Mucosa of descending colon (tissue), 3 donors: ENCODE data around the gene AGAP1. TPM values are rescaled to one million over a fixed set of nuclear protein-coding genes. Genes with fewer than 3 reads are reported as not detected.

ENCODE experiments used
- ATAC-seq: fragments of 200-7000 bp; cut with Tn5 transposase; one replicate; pipeline ENCODE4 v1.9.1; 2020; ENCODE audit warnings: mild to moderate bottlenecking, moderate library complexity
- DNase-seq, 3 donors: peaks; one replicate each; pipeline ENCODE4 v3.0.0-alpha.2; 2020
- H3K36me3 ChIP-seq: fragments of 200-600 bp; one replicate; pipeline ENCODE4 v1.8.0; 2021; ENCODE audit warnings: low read depth, mild to moderate bottlenecking
- H3K4me1 ChIP-seq: fragments of 200-600 bp; one replicate; pipeline ENCODE4 v1.8.0; 2021; ENCODE audit warnings: low read depth, mild to moderate bottlenecking
- H3K4me3 ChIP-seq: fragments of 200-600 bp; one replicate; pipeline ENCODE4 v1.8.0; 2021; ENCODE audit warnings: mild to moderate bottlenecking
- H3K9me3 ChIP-seq: fragments of 200-600 bp; one replicate; pipeline ENCODE4 v1.8.0; 2021; ENCODE audit warnings: mild to moderate bottlenecking
- CTCF ChIP-seq: fragments of 200-600 bp; IDR thresholded peaks from one replicate; pipeline ENCODE4 v1.8.0; 2022; ENCODE audit warnings: antibody characterized with exemption, mild to moderate bottlenecking
- intact Hi-C, 2 donors: fragments of 100-400 bp; cut with DNase I in 1 of 2; cut with micrococcal nuclease in 1 of 2; formaldehyde crosslinking; loops; one replicate each; pipeline versions ENCODE4 v1.11.0 to v1.11.1; 2022; cut with DNase I, micrococcal nuclease
- total RNA-seq, 3 donors: library from RNA; stranded (reverse); fragmentation: NEBNext Ultra II Directional in 2 of 3; extraction: Animal tissue kit (Norgen Biotek cat#: 25700) in 2 of 3; gene quantifications; one replicate each; pipeline versions ENCODE4 v1.2.1 to v1.2.4, GENCODE V29; 2021 to 2023
- donor health status: DM: no; HTN: no; CAD: no; lungs with moderate emphysema.
- donor health status: DM: no; HTN: no; CAD: no.
- donor health status: DM: no; HTN: yes; CAD: no.

The AGAP1 gene
- total RNA-seq, 3 donors from 2014 or later = 68.1 to 112 (median 88.9) TPM

GRCh38 chr2:236168110-236169080 is 674.6 kb downstream of the AGAP1 start, which contains the start of gene GBX2:
Gene GBX2 (minus strand): TSS chr2:236168386. CDS start chr2:236167971, 415 bp downstream.
- Histone ChIP-seq H3K4me3 (no peak within 1 kb of the TSS), H3K36me3 (no peaks in the 10 kb centered on the region), H3K4me1 (peaks cover 46% of the 10 kb centered on the region), H3K9me3 (no peaks in the 10 kb centered on the region)
- intact Hi-C loops = no loop called here
- ATAC-seq = peak; percentile 81
- peak in 2 of 3 donors; percentile 58 to 79 for DNase-seq
- no peak for TF ChIP-seq CTCF

- ATAC-seq = no peak
- Histone ChIP-seq H3K4me3 (no peak overlapping the region), H3K9me3 (no peaks in the 10 kb centered on the region), H3K4me1 (peaks cover 39% of the 10 kb centered on the region), H3K36me3 (no peaks in the 10 kb centered on the region)
- TF ChIP-seq CTCF = no peak
- intact Hi-C loops = no loop called here
- DNase-seq = no peak
Measured at GRCh38 chr2:236169151-236169721, 675.4 kb downstream of the AGAP1 start.

- H3K4me1 ChIP-seq = peaks cover 33% of the 10 kb centered on the region
- H3K9me3 ChIP-seq = no peaks in the 10 kb centered on the region
- TF ChIP-seq CTCF = no peak
- DNase-seq (no peak), ATAC-seq (no peak)
- no peaks in the 10 kb centered on the region for H3K36me3 ChIP-seq
- intact Hi-C loops = no loop called here
- no peak overlapping the region for H3K4me3 ChIP-seq
Measured at GRCh38 chr2:236169741-236170589, 676.1 kb downstream of the AGAP1 start.

- no peak for DNase-seq
- peaks cover 33% of the 10 kb centered on the region for H3K4me1 ChIP-seq
- H3K9me3 ChIP-seq = no peaks in the 10 kb centered on the region
- no peak for ATAC-seq
- H3K36me3 ChIP-seq = no peaks in the 10 kb centered on the region
- intact Hi-C loops = no loop called here
- no peak for TF ChIP-seq CTCF
- H3K4me3 ChIP-seq = no peak overlapping the region
Measured at GRCh38 chr2:236170590-236171165, 676.8 kb downstream of the AGAP1 start.

- Histone ChIP-seq H3K9me3 (no peaks in the 10 kb centered on the region), H3K36me3 (no peaks in the 10 kb centered on the region), H3K4me3 (no peak overlapping the region), H3K4me1 (peaks cover 29% of the 10 kb centered on the region)
- DNase-seq (no peak), ATAC-seq (no peak)
- intact Hi-C loops = no loop called here
- TF ChIP-seq CTCF = no peak
Measured at GRCh38 chr2:236171181-236171679, 677.4 kb downstream of the AGAP1 start.
